Effector memory CD4-positive, alpha-beta T cell (primary cell): Measurements from ENCODE around the gene CFAP99.
A peak's percentile ranks its signal among the peaks of the same experiment; 100 is the strongest.

Experiments
- DNase-seq, 3 donors: peaks; one replicate each; pipeline ENCODE4 v3.0.0-alpha.2; 2020
- H3K27ac ChIP-seq: 2 replicates; pipeline ENCODE4 v1.7.0; 2013; ENCODE audit warnings: mild to moderate bottlenecking, low read length, moderate library complexity; ENCODE audit not compliant: insufficient read depth, poor library complexity, severe bottlenecking
- H3K27me3 ChIP-seq: replicated peaks from 2 replicates; pipeline ENCODE4 v1.7.0; 2013; ENCODE audit warnings: mild to moderate bottlenecking, low read length; ENCODE audit not compliant: insufficient read depth, control insufficient read depth, poor library complexity, severe bottlenecking
- H3K36me3 ChIP-seq: 2 replicates; pipeline ENCODE4 v1.7.0; 2013; ENCODE audit warnings: mild to moderate bottlenecking, low read length, moderate library complexity; ENCODE audit not compliant: control insufficient read depth, insufficient read depth
- H3K4me1 ChIP-seq: 2 replicates; pipeline ENCODE4 v1.7.0; 2013; ENCODE audit warnings: low read length, mild to moderate bottlenecking; ENCODE audit not compliant: control insufficient read depth, insufficient read depth, poor library complexity, severe bottlenecking
- H3K4me3 ChIP-seq: 2 replicates; pipeline ENCODE4 v1.7.0; 2013; ENCODE audit warnings: low read length, low read depth, mild to moderate bottlenecking; ENCODE audit not compliant: insufficient read depth, poor library complexity, severe bottlenecking
- H3K9me3 ChIP-seq: 2 replicates; pipeline ENCODE4 v1.7.0; 2013; ENCODE audit warnings: mild to moderate bottlenecking, low read length, moderate library complexity; ENCODE audit not compliant: control insufficient read depth
- total RNA-seq, 3 donors: gene quantifications; one replicate each; lab custom pipeline; 2026; lab: John Stamatoyannopoulos, UW

CFAP99 gene
- total RNA-seq = 0 to 0.26 (median 0) reads per million in 3 donors

DNA sequence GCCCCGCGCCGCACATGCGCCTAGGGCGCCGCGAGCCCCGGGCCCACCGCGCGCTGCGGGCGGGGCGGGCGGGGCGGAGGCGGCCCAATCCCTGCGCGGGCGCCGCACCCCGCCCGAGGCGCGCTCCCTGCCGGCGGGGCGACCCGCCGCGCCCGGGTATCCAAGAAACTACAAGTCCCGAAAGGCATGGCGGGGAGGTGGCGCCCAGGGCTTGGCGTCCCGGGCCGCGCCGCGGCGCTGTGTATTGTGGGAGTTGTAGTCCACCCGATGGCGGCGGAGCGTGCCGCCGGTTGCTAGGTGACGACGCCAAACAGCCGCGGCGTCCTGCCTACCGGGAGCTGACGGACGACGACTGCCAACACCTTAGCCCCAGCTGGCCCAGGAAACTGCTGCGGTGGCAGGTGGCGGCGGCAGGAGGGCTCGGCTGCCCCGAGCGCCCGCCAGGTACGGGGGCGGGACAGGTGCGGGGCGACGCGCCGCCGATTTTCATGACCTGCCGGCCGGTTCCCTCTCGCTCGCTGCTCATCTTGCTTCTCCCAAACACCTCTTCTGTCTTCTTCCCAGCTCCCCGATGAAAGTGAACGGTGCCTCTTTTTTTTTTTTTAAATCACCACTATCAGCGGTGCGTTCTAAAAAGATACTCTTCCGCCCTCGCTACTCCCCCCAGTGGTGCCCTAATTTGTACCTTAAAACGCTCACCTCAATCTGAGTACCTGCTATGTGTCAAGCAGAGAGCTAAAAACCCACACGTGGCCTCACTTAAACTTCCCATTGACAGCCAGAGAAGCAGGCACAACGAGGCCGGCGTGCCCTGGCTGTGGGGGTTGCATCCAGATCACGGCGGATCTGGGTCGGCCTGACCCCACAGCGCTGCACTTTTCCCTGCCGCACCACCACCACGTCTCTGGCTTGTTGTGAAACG is at the start of gene CFAP99:
Gene CFAP99 (plus strand): TSS at position 306 of the 922 bp plus-strand sequence.
- H3K4me3 ChIP-seq = peak within 1 kb of the TSS; percentile 81
- H3K4me1 ChIP-seq = peaks cover 35% of the 10 kb centered on the region
- H3K36me3 ChIP-seq = no peaks in the 10 kb centered on the region
- H3K27ac ChIP-seq = peak within 1 kb of the TSS; percentile 92
- H3K27me3 ChIP-seq = no peaks in the 10 kb centered on the region
- H3K9me3 ChIP-seq = no peaks in the 10 kb centered on the region
- peak; percentile 98 to 99 (median 99) for DNase-seq

DNA sequence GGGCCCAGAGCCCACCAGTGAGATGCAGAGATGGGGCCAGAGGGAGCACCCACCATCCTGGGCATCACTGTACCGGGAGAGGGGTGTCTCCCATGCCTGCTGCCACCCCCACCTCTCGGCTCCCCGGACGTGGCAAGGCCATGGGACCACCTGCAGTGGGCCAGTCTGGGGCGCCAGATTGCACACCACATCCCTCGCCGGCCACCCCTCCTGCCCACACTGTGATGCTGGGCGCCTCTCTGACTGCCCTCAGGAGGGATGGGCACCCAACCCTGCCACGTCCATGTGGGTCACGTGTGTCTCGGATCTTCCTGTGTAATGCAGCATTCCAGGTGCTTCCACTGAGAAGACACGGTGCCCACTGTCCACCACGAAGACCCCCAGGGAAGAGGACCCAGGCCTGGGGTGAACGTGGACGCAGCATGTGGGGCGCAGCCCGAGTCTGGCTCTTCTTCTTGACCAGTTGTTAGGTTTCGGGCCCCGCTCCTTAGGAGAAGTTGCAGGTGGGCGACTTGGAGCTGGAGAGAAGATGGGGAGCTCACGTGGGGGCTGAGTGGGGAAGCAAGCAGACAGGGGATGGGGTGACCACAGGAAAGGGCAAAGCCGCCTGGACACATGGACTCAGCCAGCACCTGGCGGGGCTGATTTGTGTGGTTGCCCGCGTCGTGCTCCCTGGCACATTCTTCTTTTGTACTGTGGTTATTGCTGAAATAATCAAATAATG is 48.0 kb upstream of the CFAP99 start:
- Histone ChIP-seq H3K36me3 (peaks cover 11% of the 10 kb centered on the region), H3K4me1 (no peaks in the 10 kb centered on the region), H3K27ac (no peak overlapping the region), H3K9me3 (no peaks in the 10 kb centered on the region), H3K27me3 (no peaks in the 10 kb centered on the region), H3K4me3 (no peak overlapping the region)
- DNase-seq = no peak

DNA sequence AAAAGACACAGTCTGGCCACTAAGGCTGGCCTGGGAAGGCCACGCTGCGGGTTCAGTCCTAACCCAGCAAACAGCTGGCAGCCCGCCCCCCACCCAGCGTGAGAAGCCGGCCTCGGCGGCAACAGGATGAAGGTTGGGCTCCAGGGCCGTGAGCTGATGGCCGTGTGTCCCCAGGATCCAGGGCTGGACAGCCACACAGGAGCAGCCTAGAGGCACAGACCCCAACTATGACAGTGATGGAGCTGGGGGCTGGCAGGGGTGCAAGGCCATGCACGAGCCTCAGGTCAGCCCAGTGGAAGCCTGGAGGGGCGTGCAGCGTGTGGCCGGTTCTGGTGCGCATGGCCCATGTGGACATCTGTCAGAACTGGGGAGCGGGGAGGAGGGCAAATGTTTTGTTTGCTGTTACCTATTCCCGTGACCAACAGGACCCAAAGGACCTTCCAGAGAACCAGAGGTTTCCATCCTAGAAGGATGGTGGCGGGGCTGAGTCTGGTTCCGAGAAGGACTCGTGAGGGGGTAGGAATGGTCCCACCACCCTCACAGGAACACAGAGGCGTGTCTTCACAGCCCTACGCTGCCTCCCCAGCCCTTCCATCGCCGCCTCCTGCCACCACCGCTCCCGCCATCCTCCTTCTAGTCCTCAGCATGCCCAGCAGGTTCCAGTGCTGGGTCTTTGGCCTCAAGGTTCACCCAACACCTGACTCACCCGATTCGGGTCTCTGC is 46.8 kb upstream of the CFAP99 start:
- H3K4me1 ChIP-seq = no peaks in the 10 kb centered on the region
- H3K9me3 ChIP-seq = no peaks in the 10 kb centered on the region
- no peak for DNase-seq
- no peaks in the 10 kb centered on the region for H3K27me3 ChIP-seq
- H3K4me3 ChIP-seq = no peak overlapping the region
- peaks cover 11% of the 10 kb centered on the region for H3K36me3 ChIP-seq
- H3K27ac ChIP-seq = no peak overlapping the region

DNA sequence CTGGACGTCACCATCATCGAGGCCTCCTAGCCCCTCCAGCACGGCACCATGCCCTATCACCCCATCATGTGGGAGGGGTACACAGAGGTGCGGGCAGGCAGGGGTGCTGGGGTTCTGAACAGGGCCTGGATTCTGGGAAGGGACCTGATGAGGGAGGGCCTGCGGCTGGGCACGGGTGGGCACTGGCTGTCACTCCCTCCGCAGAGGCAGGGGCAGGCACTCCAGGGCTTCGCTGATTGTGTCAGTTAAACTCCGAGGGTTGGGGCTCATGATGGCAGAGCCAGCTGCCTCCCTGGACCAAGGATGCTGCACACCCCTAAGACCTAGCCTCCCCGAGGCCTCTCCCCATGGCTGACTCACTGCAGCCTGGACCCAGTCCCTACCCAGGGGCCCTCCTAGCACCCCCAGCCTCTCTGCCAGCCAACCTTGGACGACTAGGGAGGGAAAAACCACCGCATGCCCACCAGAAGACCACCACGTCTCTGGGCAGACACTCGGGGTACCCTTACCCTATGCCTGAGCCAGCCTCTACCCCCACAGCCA is 46.2 kb upstream of the CFAP99 start:
- H3K27me3 ChIP-seq = no peaks in the 10 kb centered on the region
- H3K36me3 ChIP-seq = peaks cover 11% of the 10 kb centered on the region
- DNase-seq = no peak
- H3K9me3 ChIP-seq = no peaks in the 10 kb centered on the region
- no peaks in the 10 kb centered on the region for H3K4me1 ChIP-seq
- H3K27ac ChIP-seq = no peak overlapping the region
- no peak overlapping the region for H3K4me3 ChIP-seq

DNA sequence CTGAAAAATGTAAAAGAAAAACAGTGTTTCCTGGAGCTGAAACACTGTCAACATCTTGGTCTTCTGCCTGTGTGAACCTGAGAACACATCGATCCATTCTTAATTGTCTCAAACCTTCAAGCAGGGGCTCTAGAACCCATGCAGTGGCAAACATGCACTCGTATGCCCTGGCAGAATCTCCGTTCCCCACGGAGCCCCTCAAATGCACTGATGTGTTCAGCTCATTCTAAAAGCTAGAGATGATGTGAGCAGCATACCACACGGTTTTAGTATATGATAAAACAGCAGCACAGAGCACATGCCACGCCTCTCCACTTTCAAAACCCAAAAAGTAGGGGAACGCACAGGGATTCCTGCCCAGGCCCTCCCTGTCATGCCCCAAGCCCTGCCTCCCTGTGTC is 45.2 kb upstream of the CFAP99 start:
- no peak overlapping the region for H3K4me3 ChIP-seq
- H3K4me1 ChIP-seq = no peaks in the 10 kb centered on the region
- H3K36me3 ChIP-seq = peaks cover 11% of the 10 kb centered on the region
- no peaks in the 10 kb centered on the region for H3K9me3 ChIP-seq
- DNase-seq = no peak
- H3K27ac ChIP-seq = no peak overlapping the region
- no peaks in the 10 kb centered on the region for H3K27me3 ChIP-seq

DNA sequence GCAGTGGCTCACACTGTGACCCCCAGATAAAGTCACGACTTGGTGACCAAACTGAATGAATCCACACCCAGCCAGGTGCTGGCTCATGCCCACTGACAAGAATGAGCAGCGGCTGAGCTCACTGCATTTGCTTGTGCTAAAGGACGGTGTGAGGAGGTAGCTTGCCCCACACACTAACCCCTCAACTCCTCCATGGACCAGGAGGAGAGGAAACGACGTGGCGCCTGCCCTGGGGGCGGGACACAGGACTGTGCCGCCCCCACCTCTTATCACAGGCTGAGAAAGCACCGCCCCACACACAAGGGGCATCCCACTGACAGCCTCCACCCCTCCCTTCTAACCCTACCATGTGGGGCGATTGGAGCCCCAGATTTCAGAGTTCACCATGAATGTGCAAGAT is 43.3 kb upstream of the CFAP99 start:
- Histone ChIP-seq H3K36me3 (no peaks in the 10 kb centered on the region), H3K4me3 (no peak overlapping the region), H3K4me1 (no peaks in the 10 kb centered on the region), H3K9me3 (no peaks in the 10 kb centered on the region), H3K27ac (no peak overlapping the region), H3K27me3 (no peaks in the 10 kb centered on the region)
- DNase-seq = no peak

DNA sequence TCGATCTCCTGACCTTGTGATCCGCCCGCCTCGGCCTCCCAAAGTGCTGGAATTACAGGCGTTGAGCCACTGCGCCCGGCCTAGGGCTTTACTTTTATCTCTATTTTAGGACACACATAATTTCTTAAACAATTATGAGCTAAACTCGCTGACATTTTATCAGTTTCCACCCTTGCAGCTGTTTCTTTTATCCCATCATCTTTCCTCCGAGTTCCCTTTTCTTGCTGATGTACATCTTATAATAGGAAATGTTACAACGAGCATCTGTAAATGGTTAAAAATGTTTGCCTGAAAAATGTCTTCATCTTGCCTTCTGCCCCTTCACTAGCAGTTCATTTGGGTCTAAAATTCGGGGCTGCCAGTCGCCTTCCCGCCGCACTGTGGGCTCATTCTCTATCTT is 41.5 kb upstream of the CFAP99 start:
- no peaks in the 10 kb centered on the region for H3K36me3 ChIP-seq
- H3K9me3 ChIP-seq = no peaks in the 10 kb centered on the region
- DNase-seq = no peak
- no peak overlapping the region for H3K27ac ChIP-seq
- H3K27me3 ChIP-seq = no peaks in the 10 kb centered on the region
- H3K4me3 ChIP-seq = no peak overlapping the region
- H3K4me1 ChIP-seq = no peaks in the 10 kb centered on the region

DNA sequence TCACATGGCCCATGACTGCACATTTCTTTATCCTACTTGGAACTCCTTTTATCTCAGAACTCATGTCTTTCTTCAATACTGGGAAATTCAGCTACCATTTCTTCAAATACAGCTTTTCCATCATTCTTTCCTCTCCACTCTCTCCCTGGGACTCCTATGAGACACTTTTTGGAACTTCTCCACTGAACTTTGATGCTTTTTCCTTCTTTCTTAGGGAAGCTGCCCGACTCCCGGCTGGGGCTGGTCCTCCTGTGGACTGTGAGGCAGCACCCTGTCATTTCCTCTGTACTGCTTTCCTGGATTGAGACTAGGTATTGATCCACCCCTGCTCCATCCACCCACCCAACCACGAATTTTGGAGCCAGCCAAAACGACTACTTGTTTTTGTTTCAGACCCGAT is 40.4 kb upstream of the CFAP99 start:
- Histone ChIP-seq H3K9me3 (no peaks in the 10 kb centered on the region), H3K36me3 (no peaks in the 10 kb centered on the region)

DNA sequence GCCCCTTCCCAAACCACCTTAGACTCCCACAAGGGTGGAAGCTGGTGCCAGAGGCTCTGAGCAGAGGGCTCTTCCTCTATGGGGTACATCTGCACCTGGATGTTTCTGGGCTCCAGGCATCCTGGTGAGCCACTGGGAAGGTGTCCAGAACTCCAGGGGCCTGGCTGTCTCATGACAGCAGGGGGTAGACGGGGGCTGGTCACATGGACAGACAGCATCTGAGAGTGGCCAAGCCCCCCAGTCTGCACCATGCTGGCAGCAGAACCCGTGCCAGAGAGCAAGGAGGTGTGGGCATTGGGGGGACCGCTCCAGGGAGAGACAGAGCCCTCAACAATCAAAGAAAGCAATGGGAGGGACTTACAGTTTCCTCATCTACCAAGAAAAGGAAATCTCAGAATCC is 39.9 kb upstream of the CFAP99 start:
- no peak overlapping the region for H3K27ac ChIP-seq
- H3K36me3 ChIP-seq = peaks cover 4% of the 10 kb centered on the region
- H3K4me1 ChIP-seq = no peaks in the 10 kb centered on the region
- no peaks in the 10 kb centered on the region for H3K9me3 ChIP-seq
- no peak for DNase-seq
- H3K4me3 ChIP-seq = no peak overlapping the region
- no peaks in the 10 kb centered on the region for H3K27me3 ChIP-seq

More for the DNA sequence above, 40.4 kb upstream of the CFAP99 start:
- no peaks in the 10 kb centered on the region for H3K27me3 ChIP-seq
- H3K4me1 ChIP-seq = no peaks in the 10 kb centered on the region
- no peak overlapping the region for H3K27ac ChIP-seq
- H3K4me3 ChIP-seq = no peak overlapping the region
- no peak for DNase-seq
